Activated CD4-positive, alpha-beta T cell treated with anti-CD3 and anti-CD28 coated beads, Interleukin-2, amount 50 U/mL, for 48 hours (primary cell): ENCODE results near the gene ZNF22.

ENCODE experiments used
- DNase-seq, 2 experiments: peaks; one replicate each; pipeline ENCODE4 v3.0.0-alpha.2; 2020

Gene ZNF22

GRCh38 chr10:45035673-45036072 is 35.0 kb downstream of the ZNF22 start:
- DNase-seq, result no peak

GRCh38 chr10:45040921-45041542 is 40.3 kb downstream of the ZNF22 start:
- no peak for DNase-seq

GRCh38 chr10:45044290-45044689 is 43.6 kb downstream of the ZNF22 start:
- no peak for DNase-seq

- no peak for DNase-seq
Measured at GRCh38 chr10:45050551-45051235, 50.0 kb downstream of the ZNF22 start.

- no peak for DNase-seq
Measured at GRCh38 chr10:45052700-45053099, 52.0 kb downstream of the ZNF22 start.

- no peak for DNase-seq
Measured at GRCh38 chr10:45053569-45054100, 52.9 kb downstream of the ZNF22 start.
